GM12878 (cell line): ENCODE results near the gene HMX3.

ENCODE experiments used
- TAF1 ChIP-seq: IDR thresholded peaks from 2 replicates; pipeline ENCODE4 v1.6.1; 2011; ENCODE audit warnings: mild to moderate bottlenecking, low read depth, low read length, borderline replicate concordance
- TF ChIP-seq, protein P1 (sequence below), 3 experiments: IDR thresholded peaks in 2 of 3; conservative IDR thresholded peaks in 1 of 3; 2 replicates each; pipeline ENCODE4 v1.5.1; 2011; ENCODE audit warnings: low read depth in 3 of 3, low read length in 3 of 3, mild to moderate bottlenecking in 3 of 3, control low read depth in 2 of 3, moderate library complexity in 2 of 3, inconsistent platforms in 1 of 3, mixed read lengths in 1 of 3; ENCODE audit not compliant: control insufficient read depth in 2 of 3, insufficient read depth in 1 of 3; ENCODE audit errors: extremely low read depth in 1 of 3

DNA sequence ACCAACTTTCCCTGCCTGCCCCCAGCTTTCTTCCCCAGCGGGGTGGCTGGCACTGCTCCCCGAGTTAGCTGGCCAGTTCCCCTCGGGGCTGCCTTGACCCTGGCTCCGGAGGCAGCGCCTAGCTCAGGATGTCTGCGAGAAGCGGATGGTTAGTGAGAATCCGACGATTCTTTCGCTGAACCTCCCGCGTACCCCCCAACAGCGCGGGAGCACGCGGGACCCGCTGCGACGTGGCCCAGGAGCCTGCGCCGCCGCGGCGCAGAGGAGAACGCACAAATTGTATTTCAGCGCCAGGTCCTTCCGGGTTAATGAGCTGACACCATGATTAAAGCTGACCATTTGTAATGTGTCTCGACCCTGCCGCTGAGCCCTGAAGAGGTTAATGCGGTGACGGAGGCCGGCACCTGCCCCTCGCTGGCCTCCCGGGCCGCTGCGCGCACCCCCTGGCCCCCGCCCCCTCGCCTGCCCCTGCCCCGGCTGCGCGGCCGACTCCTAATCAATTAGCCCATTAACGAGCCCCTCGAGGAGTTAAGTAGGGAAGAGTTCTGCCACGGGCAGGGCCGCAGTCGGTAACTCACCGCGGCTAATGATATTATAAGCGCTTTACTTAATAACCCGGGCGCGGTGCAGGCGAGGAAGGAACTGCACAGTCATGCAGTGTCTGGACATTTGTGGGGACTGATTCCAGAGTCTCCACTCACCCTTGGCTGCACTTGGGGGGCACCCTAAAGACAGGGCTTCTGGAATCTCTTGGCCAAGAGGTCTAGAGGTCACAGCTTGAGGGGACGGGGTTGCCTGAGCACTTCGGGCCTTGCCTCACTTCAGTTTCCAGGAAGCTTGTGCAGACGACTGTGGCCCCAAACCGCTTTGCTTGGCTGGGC, 10.5 kb downstream of the HMX3 start:
- TF ChIP-seq, protein P1, sequence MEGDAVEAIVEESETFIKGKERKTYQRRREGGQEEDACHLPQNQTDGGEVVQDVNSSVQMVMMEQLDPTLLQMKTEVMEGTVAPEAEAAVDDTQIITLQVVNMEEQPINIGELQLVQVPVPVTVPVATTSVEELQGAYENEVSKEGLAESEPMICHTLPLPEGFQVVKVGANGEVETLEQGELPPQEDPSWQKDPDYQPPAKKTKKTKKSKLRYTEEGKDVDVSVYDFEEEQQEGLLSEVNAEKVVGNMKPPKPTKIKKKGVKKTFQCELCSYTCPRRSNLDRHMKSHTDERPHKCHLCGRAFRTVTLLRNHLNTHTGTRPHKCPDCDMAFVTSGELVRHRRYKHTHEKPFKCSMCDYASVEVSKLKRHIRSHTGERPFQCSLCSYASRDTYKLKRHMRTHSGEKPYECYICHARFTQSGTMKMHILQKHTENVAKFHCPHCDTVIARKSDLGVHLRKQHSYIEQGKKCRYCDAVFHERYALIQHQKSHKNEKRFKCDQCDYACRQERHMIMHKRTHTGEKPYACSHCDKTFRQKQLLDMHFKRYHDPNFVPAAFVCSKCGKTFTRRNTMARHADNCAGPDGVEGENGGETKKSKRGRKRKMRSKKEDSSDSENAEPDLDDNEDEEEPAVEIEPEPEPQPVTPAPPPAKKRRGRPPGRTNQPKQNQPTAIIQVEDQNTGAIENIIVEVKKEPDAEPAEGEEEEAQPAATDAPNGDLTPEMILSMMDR (IDR thresholded peaks at IDR 0.05 in 2 of 3, conservative IDR thresholded peaks at IDR 0.05 in 1 of 3; ENCODE audit: control insufficient read depth in 2 of 3, extremely low read depth in 1 of 3, insufficient read depth in 1 of 3, low read depth in 3 of 3, low read length in 3 of 3), result no peak
- TF ChIP-seq TAF1, result no peak
